Activated CD4-positive, alpha-beta T cell treated with anti-CD3 and anti-CD28 coated beads for 24 hours (primary cell): Measurements from ENCODE around the gene EMC1.
"Not testable (repeated sequence)": the region's sequence is repeated elsewhere in the genome, so short reads cannot be mapped to it uniquely, and the experiment has no call there.

Experiments
- DNase-seq, 2 donors: peaks; one replicate each; pipeline ENCODE4 v3.0.0-alpha.2; 2020; ENCODE audit warnings: low read depth in 2 of 2

EMC1 gene

GRCh38 chr1:19216585-19216984 lies 34.7 kb downstream of the EMC1 start:
- not testable (repeated sequence) for DNase-seq

GRCh38 chr1:19213580-19213979 lies 37.7 kb downstream of the EMC1 start:
- no peak for DNase-seq

GRCh38 chr1:19212167-19212566 lies 39.2 kb downstream of the EMC1 start:
- no peak for DNase-seq

GRCh38 chr1:19210772-19211549 lies 40.4 kb downstream of the EMC1 start:
- no peak for DNase-seq

GRCh38 chr1:19209990-19210771 lies 41.1 kb downstream of the EMC1 start, which contains the start of gene UBR4:
TSS of gene UBR4 (minus strand) at chr1:19210266. CDS start at chr1:19210248, 18 bp downstream.
- peak; percentile 93 to 96 for DNase-seq

- peak; percentile 36 to 63 for DNase-seq
Observed at GRCh38 chr1:19209439-19209989, 41.8 kb downstream of the EMC1 start.

GRCh38 chr1:19208710-19209438 lies 42.5 kb downstream of the EMC1 start:
- DNase-seq = no peak

- no peak for DNase-seq
Observed at GRCh38 chr1:19206947-19207346, 44.4 kb downstream of the EMC1 start.

GRCh38 chr1:19205845-19206244 lies 45.5 kb downstream of the EMC1 start:
- DNase-seq = no peak

- DNase-seq = no peak
Observed at GRCh38 chr1:19205403-19205802, 45.9 kb downstream of the EMC1 start.

GRCh38 chr1:19204446-19205266 lies 46.7 kb downstream of the EMC1 start:
- no peak for DNase-seq

GRCh38 chr1:19203440-19203839 lies 47.9 kb downstream of the EMC1 start:
- DNase-seq = no peak

GRCh38 chr1:19202396-19202795 lies 48.9 kb downstream of the EMC1 start:
- no peak for DNase-seq

- DNase-seq = no peak
Observed at GRCh38 chr1:19199969-19200604, 51.2 kb downstream of the EMC1 start.

GRCh38 chr1:19199329-19199968 lies 51.9 kb downstream of the EMC1 start:
- no peak for DNase-seq

GRCh38 chr1:19198820-19199219 lies 52.5 kb downstream of the EMC1 start:
- no peak for DNase-seq

- DNase-seq = no peak
Observed at GRCh38 chr1:19197845-19198244, 53.5 kb downstream of the EMC1 start.

- no peak for DNase-seq
Observed at GRCh38 chr1:19196331-19196730, 55.0 kb downstream of the EMC1 start.

- no peak for DNase-seq
Observed at GRCh38 chr1:19193004-19193403, 58.3 kb downstream of the EMC1 start.

GRCh38 chr1:19191811-19192210 lies 59.5 kb downstream of the EMC1 start:
- no peak for DNase-seq
